Calu3 (cell line): Measurements from ENCODE around the gene PHC2. TPM values are rescaled to one million over a fixed set of nuclear protein-coding genes. Genes with fewer than 3 reads are reported as not detected.

ENCODE experiments used
- BruUV-seq: library from RNA; stranded (reverse); fragments of 400-500 nt; replicated peaks from 2 replicates; lab custom pipeline; 2021; lab: Mats Ljungman, UMichigan
- CTCF ChIA-PET: fragments of 300-600 bp; sonication (Branson Sonifier 250); formaldehyde crosslinking; loops from one replicate; lab custom pipeline; 2022; ENCODE audit warnings: antibody characterized with exemption; lab: Charles Lee
- DNase-seq: peaks from one replicate; pipeline ENCODE4 v3.0.0; 2022
- H3K27ac Mint-ChIP-seq: one replicate; pipeline ENCODE4 v1.8.0; 2022; ENCODE audit warnings: mixed read lengths; ENCODE audit not compliant: unreplicated experiment
- H3K27me3 Mint-ChIP-seq: one replicate; pipeline ENCODE4 v1.8.0; 2022; ENCODE audit warnings: mixed read lengths; ENCODE audit not compliant: unreplicated experiment
- H3K36me3 Mint-ChIP-seq: one replicate; pipeline ENCODE4 v1.8.0; 2022; ENCODE audit warnings: mild to moderate bottlenecking, moderate library complexity, mixed read lengths; ENCODE audit not compliant: insufficient read depth, unreplicated experiment
- H3K4me1 Mint-ChIP-seq: one replicate; pipeline ENCODE4 v1.8.0; 2022; ENCODE audit warnings: mild to moderate bottlenecking, low read depth, mixed read lengths; ENCODE audit not compliant: unreplicated experiment
- H3K4me3 Mint-ChIP-seq: one replicate; pipeline ENCODE4 v1.8.0; 2022; ENCODE audit warnings: mild to moderate bottlenecking, low read depth, moderate library complexity, mixed read lengths; ENCODE audit not compliant: unreplicated experiment
- H3K9me3 Mint-ChIP-seq: one replicate; pipeline ENCODE4 v1.8.0; 2022; ENCODE audit warnings: low read depth, mixed read lengths; ENCODE audit not compliant: unreplicated experiment
- CTCF ChIP-seq: fragments of 200-600 bp; IDR thresholded peaks from one replicate; pipeline ENCODE4 v1.8.0; 2022; ENCODE audit warnings: antibody characterized with exemption; ENCODE audit not compliant: unreplicated experiment
- intact Hi-C: fragments of 100-400 bp; cut with micrococcal nuclease; formaldehyde crosslinking; loops from one replicate; pipeline ENCODE4 v1.10.0; 2022; ENCODE audit not compliant: unreplicated experiment
- total RNA-seq: library from RNA; stranded (reverse); gene quantifications from 2 replicates; pipeline ENCODE4 v1.2.3, GENCODE V29; 2022

PHC2 gene
- total RNA-seq, 1 experiment from 2014 or later: 59.5 TPM

GRCh38 chr1:33349778-33350610, 80.9 kb downstream of the PHC2 start:
- Mint-ChIP-seq H3K36me3 (peaks cover 47% of the 10 kb centered on the region), H3K27ac (peak overlapping the region; percentile 52), H3K4me1 (peaks cover 43% of the 10 kb centered on the region), H3K9me3 (no peaks in the 10 kb centered on the region), H3K4me3 (peak overlapping the region; percentile 62), H3K27me3 (no peaks in the 10 kb centered on the region)
- intact Hi-C loops: no loop called here
- no peak for TF ChIP-seq CTCF
- CTCF ChIA-PET: no interaction called here
- no TSS peak for BruUV-seq
- peak; percentile 85 for DNase-seq

GRCh38 chr1:33349081-33349759, 81.7 kb downstream of the PHC2 start:
- TF ChIP-seq CTCF: no peak
- Mint-ChIP-seq H3K4me3 (peak overlapping the region; percentile 81), H3K27me3 (no peaks in the 10 kb centered on the region), H3K9me3 (no peaks in the 10 kb centered on the region), H3K27ac (peak overlapping the region; percentile 81), H3K4me1 (peaks cover 43% of the 10 kb centered on the region), H3K36me3 (peaks cover 47% of the 10 kb centered on the region)
- intact Hi-C loops: no loop called here
- CTCF ChIA-PET: no interaction called here
- peak; percentile 41 for DNase-seq
- BruUV-seq: no TSS peak

- H3K36me3 Mint-ChIP-seq: peaks cover 52% of the 10 kb centered on the region
- intact Hi-C loops: no loop called here
- DNase-seq: no peak
- H3K9me3 Mint-ChIP-seq: no peaks in the 10 kb centered on the region
- CTCF ChIA-PET: interaction anchor here (0.6 kb wide), 1 partner anchor 828 kb away, joined by 4 read pairs; no protein-coding TSS in a partner anchor
- peaks cover 41% of the 10 kb centered on the region for H3K4me1 Mint-ChIP-seq
- H3K4me3 Mint-ChIP-seq: peak overlapping the region; percentile 81
- H3K27ac Mint-ChIP-seq: peak overlapping the region; percentile 81
- H3K27me3 Mint-ChIP-seq: no peaks in the 10 kb centered on the region
- no peak for TF ChIP-seq CTCF
- no TSS peak for BruUV-seq
Measured at GRCh38 chr1:33348676-33349080, 82.2 kb downstream of the PHC2 start.

DNA sequence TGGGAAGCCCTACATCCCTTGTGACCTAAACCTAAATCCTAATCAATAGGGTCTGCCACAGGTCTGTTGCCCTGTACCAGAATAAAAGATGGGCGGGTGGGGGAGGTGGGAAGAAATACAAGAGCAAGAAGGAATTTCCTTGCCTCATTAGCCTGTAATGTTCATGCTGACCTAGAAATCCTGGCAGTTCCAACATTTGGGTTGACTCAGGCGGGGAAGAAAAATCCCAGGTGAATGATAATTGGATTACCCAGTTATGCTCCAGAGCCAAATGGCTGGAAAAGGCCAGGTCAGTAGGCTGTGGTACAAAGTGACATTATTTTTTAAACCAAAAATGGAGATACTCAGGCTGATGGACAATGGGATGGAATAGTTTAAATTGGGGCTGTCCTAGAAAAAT, 82.7 kb downstream of the PHC2 start:
- no peak for TF ChIP-seq CTCF
- CTCF ChIA-PET: interaction anchor here (0.6 to 1.6 kb wide), 2 partner anchors 14 to 827 kb away, joined by 3 to 4 read pairs; no protein-coding TSS in a partner anchor
- intact Hi-C loops: no loop called here
- H3K27me3 Mint-ChIP-seq: no peaks in the 10 kb centered on the region
- H3K9me3 Mint-ChIP-seq: no peaks in the 10 kb centered on the region
- peaks cover 36% of the 10 kb centered on the region for H3K4me1 Mint-ChIP-seq
- H3K27ac Mint-ChIP-seq: peak overlapping the region; percentile 81
- TSS peak; percentile 34 for BruUV-seq
- DNase-seq: no peak
- peak overlapping the region; percentile 81 for H3K4me3 Mint-ChIP-seq
- peaks cover 56% of the 10 kb centered on the region for H3K36me3 Mint-ChIP-seq
